DMS53 (cell line): ENCODE data around the gene LPP.

Experiments used
- DNase-seq: peaks from one replicate; lab custom pipeline; 2025; lab: John Stamatoyannopoulos, UW

The LPP gene

DNA sequence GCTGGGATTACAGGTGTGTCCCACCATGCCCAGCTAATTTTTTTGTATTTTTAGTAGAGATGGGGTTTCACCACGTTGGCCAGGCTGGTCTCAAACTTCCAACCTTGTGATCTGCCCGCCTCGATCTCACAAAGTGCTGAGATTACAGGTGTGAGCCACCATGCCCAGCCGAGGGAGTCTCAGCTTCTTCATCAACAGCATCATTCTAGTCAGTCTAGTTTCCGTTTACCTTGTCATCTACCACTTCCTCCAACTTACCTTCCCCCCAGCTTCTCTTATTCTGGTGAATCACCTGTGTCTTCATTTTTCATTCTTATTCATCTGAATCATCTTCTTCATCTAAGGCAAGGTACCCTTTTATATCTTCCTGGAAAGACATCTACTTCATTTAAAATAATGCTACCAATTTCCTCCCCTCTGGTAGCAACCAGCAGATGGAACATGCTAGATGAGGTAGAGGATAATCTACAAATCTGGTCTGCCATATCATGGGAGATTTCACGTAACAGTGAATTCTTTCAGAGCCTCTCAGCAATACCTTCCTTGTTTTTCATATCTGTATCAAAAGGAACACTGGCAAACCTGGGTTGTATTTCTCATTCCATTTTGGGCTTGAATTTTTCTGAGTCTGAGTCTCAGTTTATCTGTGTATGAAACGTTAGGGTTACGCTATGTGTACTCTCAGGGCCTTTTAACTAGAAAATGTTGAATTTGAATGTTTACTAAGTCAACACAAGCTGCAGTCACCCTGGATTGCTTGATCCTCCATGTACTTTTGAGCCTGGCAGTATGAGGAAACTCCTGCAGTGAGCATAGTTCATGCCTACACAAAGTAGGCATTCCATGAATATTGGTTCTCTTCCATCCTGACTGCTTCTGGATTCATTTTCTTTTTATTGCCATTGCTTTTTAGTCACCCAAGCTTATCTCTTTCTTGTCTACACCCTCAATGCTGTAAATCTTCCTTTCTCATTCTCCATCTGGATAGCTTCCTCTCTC, 16.8 kb downstream of the LPP start:
- DNase-seq, result peak; percentile 66

DNA sequence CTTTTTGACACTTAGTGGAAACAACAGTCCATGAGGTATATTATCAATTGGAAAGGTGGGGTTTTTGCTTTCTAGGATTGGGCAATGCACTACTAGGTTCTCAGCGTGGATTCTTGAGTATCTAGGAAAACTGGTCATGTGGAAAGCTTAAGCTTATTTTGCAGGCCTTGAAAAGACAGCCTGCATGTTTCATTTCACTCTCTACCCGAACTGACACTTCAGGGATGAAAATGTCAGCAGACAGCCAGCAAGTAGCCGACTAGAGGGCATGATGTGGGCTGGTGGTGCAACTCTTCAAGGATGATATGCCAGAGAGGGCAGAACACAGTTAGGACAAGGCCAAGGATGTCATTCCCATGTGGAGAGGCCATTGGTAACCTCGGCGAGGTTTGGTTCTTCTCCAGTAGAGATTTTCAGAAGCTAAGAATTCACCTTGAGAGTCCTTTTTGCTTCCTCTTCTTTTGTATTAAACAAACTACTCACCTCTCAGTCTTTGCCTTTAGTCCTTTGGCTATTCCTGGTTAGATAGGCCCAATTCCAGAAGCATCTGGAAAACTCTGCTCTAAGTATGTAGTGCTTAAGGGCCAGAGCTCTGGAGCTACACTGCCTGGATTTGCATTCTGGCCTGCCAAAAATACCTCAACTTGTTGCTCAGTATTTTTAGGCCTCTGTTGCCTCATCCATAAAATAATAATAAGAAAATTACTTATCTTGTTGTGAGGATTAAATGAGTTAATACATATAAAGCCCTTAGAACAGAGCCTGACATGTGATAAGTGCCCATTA, 17.9 kb downstream of the LPP start:
- no peak for DNase-seq

DNA sequence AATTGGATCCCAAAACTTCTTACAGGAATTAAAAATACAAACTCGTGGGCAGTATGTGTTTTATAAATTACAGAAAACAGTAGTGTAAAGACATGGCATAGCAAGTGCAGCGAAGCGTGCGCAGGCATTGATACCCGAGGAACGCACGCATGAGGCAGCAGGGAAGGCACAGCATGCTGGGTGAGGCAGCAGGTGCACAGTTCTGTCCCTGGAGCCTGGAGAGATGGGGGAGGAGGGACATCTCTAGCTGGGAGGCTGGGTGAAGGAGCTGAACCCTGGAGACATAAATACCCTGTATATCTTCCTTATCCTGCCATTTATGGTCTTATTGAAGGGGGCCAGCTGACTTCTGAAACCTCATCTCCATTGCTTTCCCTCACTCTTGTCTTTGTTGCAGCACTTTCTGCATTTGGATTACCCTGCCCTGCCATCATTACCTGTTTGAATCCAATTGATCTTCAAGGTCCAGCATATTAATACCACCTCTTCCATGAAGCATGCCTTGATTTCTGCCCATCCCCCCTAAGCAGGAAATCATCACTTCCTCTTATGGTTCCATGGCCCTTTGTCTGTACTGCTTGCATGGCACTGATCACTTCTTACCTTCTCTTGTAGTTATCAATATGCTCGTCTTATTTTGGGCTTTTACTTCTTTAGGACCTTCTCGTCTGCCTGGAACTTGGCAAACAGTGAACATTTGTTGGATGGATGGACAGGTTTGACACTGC, 20.5 kb downstream of the LPP start:
- DNase-seq, result peak; percentile 81

DNA sequence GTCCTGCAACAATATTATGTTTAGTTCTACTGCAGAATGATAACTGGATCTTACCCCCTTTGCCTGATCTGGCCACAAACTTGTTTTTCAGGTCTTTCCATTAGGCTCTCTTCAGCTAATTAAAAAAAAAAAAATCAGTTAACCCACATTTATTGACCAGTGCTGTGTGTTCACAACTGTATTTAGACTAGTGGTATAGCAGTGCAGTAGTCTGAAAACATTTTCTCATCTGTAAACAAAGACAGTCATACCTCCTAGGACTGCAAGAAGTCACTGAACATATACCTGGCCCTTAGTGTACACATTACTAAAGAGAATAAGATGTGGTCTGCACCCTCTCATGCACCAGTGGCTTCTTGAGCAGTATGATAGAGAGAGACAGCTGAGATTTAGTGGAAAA, 22.5 kb downstream of the LPP start:
- DNase-seq, result peak; percentile 53

DNA sequence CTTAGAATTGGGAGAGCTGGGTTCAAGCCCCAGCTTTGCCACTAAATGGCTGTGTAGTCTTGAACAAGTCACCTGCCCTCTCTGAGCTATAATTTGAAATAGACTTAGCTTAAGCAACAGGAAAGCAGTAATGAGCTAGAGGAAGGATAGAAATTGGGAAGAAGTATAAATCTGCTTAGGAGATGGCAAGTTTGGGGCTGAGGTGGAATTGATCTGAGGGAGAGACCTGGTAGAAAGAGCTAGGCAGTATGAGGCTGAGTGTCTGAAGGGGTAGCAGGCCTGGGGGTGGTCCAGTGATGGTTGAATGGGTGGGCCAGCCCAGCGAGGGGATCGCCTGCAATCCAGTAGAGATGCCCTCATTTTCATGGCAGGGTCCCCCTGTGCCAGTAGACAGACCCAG, 22.9 kb downstream of the LPP start:
- no peak for DNase-seq

DNA sequence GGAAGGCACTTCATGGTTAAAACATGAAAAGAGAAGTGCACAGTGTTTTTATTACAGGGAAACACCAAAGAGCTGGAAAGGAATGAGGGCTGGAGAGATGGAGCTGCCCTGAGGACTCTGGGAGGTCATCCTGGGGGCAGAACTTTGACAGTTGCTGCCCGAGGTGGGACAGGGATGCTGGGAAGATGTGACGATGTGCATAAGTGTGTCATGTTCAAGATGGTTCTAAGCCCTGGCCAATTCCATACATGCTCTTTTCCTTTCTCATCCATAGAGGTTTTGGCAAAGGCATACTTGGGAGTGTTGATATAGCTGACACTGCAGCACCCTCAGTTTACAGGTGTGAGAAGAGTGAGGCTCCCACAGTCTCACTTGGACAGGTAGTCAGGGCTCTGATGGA, 23.8 kb downstream of the LPP start:
- no peak for DNase-seq

DNA sequence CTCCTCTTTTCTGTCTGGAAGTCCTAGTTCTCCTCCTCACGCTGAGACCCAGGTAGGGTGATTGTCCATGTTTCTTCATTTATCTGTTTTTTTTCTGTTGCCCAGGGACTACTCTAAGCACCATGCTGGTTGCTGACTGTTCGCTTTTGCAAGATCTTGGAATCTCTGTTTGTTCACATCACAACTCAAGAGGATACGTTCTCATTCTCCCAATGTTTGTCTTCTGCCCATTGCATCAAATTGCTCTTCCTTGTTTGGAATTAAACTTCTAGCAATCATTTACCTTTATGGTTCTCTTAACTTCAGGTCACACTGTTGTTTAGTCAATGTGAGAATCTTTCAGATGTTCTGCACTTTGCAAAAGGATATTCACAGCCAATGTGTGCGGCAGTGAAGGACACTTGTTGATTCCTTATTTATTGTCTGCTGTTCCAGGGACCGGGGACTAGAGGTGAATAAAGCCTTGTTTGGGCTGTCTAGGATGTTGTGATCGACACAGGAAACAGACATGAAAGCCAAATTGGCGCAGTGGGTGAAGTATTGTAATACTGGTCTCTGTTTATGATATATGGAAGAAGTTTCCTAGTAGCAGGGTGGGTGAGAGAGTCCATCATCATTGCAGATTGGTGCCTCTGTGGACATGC, 24.5 kb downstream of the LPP start:
- peak; percentile 21 for DNase-seq

DNA sequence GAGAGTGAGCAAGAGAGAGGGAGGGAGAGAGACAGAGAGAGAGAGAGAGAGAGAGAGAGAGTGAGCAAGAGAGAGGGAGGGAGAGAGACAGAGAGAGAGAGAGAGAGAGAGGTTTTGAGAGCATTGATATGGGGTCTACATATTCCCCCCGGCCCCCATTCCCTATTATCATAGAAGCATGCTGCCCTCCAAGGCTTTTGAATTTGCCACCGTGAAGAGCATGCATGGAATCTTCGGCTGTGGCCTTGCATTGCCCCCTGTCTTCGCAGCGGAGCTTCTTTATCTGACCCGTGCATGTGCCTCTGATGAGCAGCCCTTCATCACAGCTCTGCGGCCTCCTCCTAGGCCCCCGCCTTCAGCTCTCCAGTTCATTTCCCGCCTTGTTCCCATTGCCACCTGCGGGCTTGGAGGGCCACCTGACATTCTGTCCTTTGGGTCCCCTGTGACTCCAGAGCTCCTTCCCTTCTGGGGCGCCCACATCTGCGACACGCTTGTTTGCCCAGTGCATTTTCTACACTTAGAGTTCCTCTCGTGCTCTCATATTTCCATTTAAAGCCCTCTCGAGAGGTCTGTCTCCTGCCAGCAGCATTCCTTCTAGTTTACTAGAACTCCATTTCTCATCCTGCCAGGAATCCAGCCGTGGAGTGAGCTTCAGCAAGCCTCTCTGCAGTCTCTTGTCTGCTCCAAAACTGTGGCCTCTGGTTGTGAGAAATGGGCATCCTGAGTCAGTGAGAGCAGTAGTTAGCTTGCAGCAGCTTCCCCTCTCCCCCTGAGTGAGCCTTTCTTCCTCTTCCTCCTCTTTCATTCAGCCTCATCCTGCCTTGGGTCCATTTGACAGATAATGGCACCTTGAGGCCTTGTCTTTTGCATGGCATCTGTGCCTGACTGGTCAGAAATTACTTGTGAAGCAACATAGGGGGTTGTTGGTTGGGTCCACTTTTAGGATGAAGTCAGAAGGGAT, 25.3 kb downstream of the LPP start:
- no peak for DNase-seq

DNA sequence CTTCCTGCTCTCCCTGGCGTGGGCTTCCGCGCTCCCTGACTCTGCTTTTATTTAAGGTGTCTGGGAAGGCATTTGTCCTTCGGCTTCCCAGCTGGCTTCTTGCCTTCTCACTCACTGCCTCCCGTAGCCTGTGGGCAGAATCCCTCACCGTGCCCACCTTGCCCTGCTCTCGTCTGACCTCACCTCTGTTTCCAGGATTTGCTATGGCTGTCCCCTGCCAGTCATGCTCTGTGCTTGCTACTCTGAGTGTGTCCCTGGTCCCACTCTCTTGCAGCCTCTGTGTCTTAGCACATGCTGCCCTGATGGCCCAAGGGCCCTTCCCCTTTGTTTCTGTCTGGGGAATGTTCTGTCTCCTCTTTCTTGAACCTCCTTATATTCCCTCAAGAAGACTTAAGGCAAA, 26.2 kb downstream of the LPP start:
- no peak for DNase-seq

DNA sequence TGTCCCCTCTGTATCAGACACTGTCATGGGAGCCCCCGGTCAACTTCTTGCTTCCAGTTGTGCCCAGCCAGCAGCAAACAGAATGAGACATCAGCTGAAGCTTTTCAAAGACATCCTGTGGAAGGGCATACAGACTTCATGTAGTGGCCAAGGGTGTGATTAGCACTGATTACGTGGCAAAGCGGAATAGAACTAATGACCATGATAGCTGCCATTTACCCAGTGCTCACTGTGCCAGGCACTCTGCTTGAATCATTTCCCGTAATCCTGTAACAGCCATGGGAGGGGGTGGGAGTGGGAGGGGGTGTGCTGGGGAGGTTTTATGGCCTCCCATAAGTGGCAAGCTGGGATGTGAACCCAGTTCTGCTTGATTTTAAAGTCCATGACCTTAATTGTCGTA, 29.5 kb downstream of the LPP start:
- no peak for DNase-seq

DNA sequence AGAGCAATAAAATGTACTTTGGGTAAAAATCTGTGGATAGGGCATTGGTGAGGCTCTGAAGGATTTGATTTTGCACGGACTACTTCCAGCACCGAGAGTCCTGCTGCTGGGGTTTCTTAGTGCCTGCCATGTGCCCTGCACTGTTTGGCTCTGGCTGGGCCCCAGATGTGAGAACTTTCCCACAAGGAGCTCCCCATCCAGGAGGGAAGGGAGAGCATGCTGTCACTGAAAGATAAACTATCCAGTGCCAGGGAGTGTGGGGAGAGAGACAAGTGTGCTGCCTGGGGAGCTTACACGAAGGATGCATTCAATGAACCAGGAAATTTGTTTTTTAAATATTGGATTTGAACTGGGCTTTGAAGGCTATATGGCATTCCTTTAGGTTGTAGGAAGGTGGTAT, 30.2 kb downstream of the LPP start:
- DNase-seq, result peak; percentile 10

DNA sequence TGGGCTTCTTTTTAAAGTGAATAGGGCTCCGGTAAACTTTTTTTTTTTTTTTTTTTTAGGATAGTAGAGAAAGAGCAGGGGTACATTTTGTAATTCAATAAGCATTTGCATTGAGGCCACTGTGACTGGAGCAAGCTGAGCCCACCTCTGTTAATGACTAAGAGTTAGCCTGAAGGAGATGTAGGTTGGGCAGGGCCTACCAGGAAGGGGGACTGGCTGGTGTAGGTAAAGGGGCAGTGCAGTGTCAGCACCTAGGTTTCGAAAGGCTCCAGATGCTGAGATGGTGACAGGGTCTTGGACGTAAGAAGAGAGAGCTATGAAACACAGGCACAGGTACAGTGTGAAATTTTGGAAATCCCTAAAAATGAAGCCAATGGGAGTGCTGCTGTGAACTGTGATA, 30.7 kb downstream of the LPP start:
- no peak for DNase-seq

DNA sequence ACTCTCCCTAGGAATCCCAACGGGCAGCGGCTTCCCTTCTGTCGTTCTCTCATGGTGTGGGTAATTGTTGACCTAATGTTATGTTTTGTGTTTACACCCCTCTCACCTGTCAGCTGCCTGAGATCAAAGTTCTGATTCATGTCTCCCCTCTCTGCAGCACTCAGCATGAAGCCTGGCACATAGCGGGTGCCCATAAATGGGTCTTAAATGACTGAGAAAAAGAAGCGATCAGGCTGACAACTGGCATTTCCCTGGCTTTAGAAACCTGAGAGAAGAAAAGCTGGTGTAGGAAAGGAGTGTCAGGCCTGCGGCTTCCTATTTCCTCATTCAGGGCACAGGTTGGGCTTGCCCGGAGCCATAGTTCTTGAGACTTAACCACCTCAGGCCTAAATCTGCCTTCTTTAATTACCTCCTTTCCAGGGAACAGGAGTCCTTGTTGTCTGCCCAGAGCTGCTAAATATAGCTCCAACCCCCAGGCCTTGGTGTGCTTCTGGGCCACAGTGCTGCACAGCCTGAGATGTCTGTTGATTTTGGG, 31.8 kb downstream of the LPP start:
- DNase-seq, result peak; percentile 86

DNA sequence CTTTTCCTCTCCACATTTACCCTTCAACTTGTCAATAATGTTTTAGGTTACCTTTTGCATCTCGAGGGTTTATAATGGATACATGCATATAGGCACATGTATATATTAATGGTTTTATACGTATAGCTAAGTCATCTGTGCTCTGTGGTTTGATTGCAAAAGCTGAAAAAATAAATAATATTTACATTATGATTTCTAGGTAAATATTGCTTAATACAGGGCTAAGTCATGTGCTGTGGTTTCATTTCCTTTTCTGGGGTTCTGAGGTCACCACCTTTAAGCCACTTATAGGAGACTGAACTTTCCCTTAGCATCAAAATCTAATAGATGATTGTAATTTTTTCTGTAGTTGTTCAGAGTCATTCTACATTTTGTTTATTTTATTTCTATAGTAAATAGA, 33.1 kb downstream of the LPP start:
- peak; percentile 71 for DNase-seq

DNA sequence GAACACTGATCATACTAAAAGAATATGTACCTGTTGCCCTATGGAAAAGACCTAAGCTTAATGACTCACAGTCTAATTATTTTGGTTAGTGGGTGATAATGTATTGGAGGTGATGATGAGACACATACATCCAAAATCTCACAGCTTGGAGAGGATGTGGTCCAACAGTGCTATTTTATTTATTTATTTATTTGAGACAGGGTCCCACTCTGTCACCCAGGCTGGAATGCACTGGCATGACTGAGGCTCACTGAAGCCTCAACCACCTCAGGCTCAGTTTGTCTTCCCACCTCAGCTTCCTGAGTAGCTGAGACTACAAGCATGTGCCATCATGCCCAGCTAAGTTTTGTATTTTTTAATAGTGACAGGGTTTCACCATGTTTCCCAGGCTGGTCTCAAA, 35.0 kb downstream of the LPP start:
- DNase-seq, result no peak

DNA sequence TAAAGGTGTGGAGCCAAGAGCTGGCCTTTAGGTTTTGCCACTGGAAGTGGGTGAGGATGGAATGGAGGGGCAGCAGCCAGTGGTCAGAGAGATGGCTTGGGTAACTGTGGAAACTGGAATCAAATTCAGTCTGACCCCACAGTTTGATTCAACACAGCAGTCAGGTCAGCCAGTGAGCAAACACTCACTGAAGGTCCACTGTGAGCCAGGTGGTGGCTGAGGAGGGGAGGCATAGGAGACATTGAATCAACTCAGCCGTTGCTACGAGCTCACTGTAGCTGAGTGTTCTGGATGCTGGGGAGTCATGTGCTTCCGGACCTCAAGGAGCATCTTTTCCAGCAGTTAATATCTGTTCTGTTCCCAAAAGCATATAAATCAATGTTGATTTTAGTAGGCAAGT, 37.5 kb downstream of the LPP start:
- DNase-seq, result peak; percentile 58

DNA sequence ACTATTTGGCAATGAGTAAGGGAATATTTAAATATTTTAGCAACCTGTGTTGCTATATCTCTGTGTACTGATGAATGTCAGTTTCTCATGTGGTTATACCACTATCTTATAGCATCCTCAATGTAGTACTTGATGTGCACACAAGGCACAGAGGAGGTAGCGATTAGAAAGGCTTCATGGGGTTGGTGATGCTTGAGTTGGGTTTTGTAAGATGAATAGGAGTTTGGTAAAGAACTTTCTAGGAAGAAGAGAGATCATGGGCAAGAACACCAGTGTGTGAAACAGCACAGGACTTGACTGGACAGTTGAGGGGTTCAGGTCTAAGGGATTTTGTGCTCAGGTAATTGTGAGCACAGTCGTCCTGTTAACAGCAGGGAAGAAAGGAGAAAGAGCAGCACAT, 38.1 kb downstream of the LPP start:
- no peak for DNase-seq

DNA sequence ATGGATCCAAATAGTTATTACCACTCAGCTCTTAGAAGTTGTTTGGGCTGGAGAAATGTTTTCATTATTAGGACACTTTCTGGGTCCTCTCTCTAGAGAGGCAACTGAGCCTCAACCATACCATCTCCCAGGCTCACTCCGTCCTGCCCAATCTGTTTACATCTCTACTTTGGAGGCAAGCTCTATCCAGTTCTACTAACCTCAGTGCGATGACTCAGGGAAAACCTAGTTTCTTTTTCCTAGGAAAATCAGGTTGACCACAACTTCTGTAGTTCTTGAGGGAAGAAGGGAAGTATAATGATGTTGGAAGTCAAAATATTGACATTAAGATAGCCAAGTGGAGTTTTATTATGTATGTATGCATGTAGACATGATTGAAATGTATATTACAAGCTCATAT, 40.4 kb downstream of the LPP start:
- DNase-seq, result peak; percentile 10

DNA sequence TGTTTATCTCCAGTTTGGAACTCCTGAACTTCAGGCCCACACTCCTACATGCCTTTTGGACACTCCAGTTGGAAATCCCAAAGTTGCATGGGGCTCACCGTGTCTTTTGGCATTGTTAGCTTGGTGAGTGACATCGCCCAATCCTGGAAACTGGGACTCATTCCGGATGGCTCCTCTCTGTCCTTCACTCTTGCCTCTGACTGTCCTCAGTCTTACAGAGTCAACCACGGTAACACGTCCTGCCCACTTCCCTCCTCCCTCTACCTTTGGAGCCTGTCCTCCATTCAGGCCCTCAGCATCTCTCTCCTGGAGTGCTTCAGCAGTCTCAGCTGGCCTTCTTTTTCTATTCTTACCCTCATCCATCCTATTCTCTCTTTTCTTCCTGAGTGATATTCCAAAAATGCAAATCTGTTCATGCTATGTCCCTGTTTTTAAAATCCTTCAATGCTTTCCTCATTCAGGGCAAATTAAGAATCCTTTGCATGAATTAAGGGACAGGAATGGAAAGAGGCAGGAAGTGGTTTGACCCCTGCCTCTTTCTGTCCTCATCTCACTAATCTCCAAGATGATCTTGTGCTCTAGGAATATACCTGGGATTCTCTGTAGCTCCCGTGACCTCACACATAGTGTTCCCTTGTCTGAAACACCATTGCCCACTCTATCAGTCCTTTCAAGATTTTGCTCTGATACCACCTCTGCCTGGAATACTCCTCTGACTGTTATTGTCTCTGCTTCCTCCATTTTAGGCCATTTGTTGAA, 42.5 kb downstream of the LPP start:
- DNase-seq, result no peak

DNA sequence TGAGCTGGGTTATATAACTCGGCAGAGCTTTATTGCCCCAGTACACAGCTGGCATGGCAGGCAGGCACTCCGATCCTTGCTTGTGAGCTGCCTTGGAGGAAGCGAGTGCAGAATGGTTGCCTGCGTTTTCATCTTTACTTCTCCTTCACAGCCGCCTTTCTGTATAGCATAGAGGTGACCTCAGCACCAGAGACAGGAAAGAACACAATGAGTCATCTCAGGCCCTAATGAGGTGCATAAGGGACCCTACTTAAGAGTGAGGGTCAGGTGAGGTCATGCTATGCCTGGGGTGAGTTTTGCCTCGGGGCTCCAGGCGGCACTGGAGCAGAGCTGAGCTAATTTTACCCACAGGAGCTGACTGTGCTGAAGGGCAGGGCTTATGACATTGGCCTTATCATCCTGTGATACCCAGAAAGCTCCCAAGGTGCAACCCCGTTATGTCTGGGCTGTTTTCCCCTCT, 43.5 kb downstream of the LPP start:
- DNase-seq, result peak; percentile 54
